MM.1S (cell line): Measurements from ENCODE around the gene TIAM1.

Experiments used
- DNase-seq: peaks from one replicate; pipeline ENCODE4 v3.0.0-alpha.2; 2015
- H2AFZ ChIP-seq: fragments of 300-600 bp; sonication (generic); 2 replicates; pipeline ENCODE4 v1.6.0; 2016; ENCODE audit warnings: antibody characterized with exemption, low read length
- H3F3A ChIP-seq: fragments of 300-600 bp; sonication (generic); 2 replicates; pipeline ENCODE4 v1.6.1; 2016; ENCODE audit warnings: mild to moderate bottlenecking, antibody characterized with exemption, low read length, moderate library complexity, mixed read lengths; ENCODE audit not compliant: insufficient read depth
- H3K27ac ChIP-seq: fragments of 300-600 bp; sonication (generic); 2 replicates; pipeline ENCODE4 v1.5.1; 2016; ENCODE audit warnings: mild to moderate bottlenecking, low read length
- H3K27me3 ChIP-seq: fragments of 300-600 bp; sonication (generic); replicated peaks from 2 replicates; pipeline ENCODE4 v1.6.0; 2016; ENCODE audit warnings: low read length; ENCODE audit not compliant: insufficient read depth
- H3K36me3 ChIP-seq: fragments of 300-600 bp; sonication (generic); replicated peaks from 2 replicates; pipeline ENCODE4 v1.6.1; 2016; ENCODE audit warnings: mild to moderate bottlenecking, low read length, mixed read lengths; ENCODE audit not compliant: insufficient read depth
- H3K4me1 ChIP-seq: fragments of 300-600 bp; sonication (generic); 2 replicates; pipeline ENCODE4 v1.6.1; 2016; ENCODE audit warnings: low read length, mixed read lengths
- H3K4me2 ChIP-seq: fragments of 300-600 bp; sonication (generic); 2 replicates; pipeline ENCODE4 v1.6.0; 2016; ENCODE audit warnings: low read depth, low read length
- H3K4me3 ChIP-seq: fragments of 300-600 bp; sonication (generic); 2 replicates; pipeline ENCODE4 v1.5.1; 2016; ENCODE audit warnings: low read length, mixed read lengths
- H3K79me2 ChIP-seq: fragments of 300-600 bp; sonication (generic); 2 replicates; pipeline ENCODE4 v1.6.1; 2016; ENCODE audit warnings: mixed run types, low read length, mixed read lengths
- H3K9ac ChIP-seq: fragments of 300-600 bp; sonication (generic); 2 replicates; pipeline ENCODE4 v1.6.1; 2016; ENCODE audit warnings: low read length, mixed read lengths
- H3K9me2 ChIP-seq: fragments of 300-600 bp; sonication (generic); replicated peaks from 2 replicates; pipeline ENCODE4 v1.6.1; 2016; ENCODE audit warnings: mild to moderate bottlenecking, low read length, mixed read lengths; ENCODE audit not compliant: insufficient read depth
- H3K9me3 ChIP-seq: fragments of 300-600 bp; sonication (generic); replicated peaks from 2 replicates; pipeline ENCODE4 v1.6.1; 2016; ENCODE audit warnings: mild to moderate bottlenecking, low read length, mixed read lengths; ENCODE audit not compliant: insufficient read depth
- H4K20me1 ChIP-seq: fragments of 300-600 bp; sonication (generic); 2 replicates; pipeline ENCODE4 v1.6.1; 2016; ENCODE audit warnings: mild to moderate bottlenecking, low read length, moderate library complexity, mixed read lengths; ENCODE audit not compliant: insufficient read depth
- CTCF ChIP-seq: fragments of 300-600 bp; sonication (generic); IDR thresholded peaks from 2 replicates; pipeline ENCODE4 v1.5.1; 2016; ENCODE audit warnings: antibody characterized with exemption, low read length, mixed read lengths
- EZH2 ChIP-seq: fragments of 300-600 bp; sonication (generic); optimal IDR thresholded peaks from 2 replicates; pipeline ENCODE3; 2017; ENCODE audit warnings: low read depth, mild to moderate bottlenecking, antibody characterized with exemption, low read length, mixed read lengths
- EZH2phosphoT487 ChIP-seq: fragments of 300-600 bp; sonication (generic); IDR thresholded peaks from 2 replicates; pipeline ENCODE4 v1.6.1; 2018; ENCODE audit warnings: antibody characterized with exemption, low read length

The TIAM1 gene

GRCh38 chr21:31257265-31257664, 86.8 kb downstream of the TIAM1 start:
- Histone ChIP-seq H3K9me3 (no peaks in the 10 kb centered on the region), H3K36me3 (no peaks in the 10 kb centered on the region), H3K27ac (no peak overlapping the region), H3K4me1 (no peaks in the 10 kb centered on the region), H3K9me2 (no peaks in the 10 kb centered on the region), H2AFZ (no peak overlapping the region), H3K4me3 (no peak overlapping the region), H3F3A (no peaks in the 10 kb centered on the region), H3K4me2 (no peak overlapping the region), H3K27me3 (no peaks in the 10 kb centered on the region), H3K79me2 (no peaks in the 10 kb centered on the region), H3K9ac (no peak overlapping the region), H4K20me1 (no peaks in the 10 kb centered on the region)
- DNase-seq: no peak
- TF ChIP-seq EZH2 (no peak), CTCF (no peak), EZH2phosphoT487 (no peak)

GRCh38 chr21:31255896-31256295, 88.2 kb downstream of the TIAM1 start:
- Histone ChIP-seq H3K4me2 (no peak overlapping the region), H2AFZ (no peak overlapping the region), H3K27ac (no peak overlapping the region), H3K9me2 (no peaks in the 10 kb centered on the region), H3K79me2 (no peaks in the 10 kb centered on the region), H3K36me3 (no peaks in the 10 kb centered on the region), H3K27me3 (no peaks in the 10 kb centered on the region), H3K9me3 (no peaks in the 10 kb centered on the region), H3K9ac (no peak overlapping the region), H3K4me3 (no peak overlapping the region), H4K20me1 (no peaks in the 10 kb centered on the region), H3F3A (no peaks in the 10 kb centered on the region), H3K4me1 (no peaks in the 10 kb centered on the region)
- no peak for DNase-seq
- TF ChIP-seq CTCF (no peak), EZH2phosphoT487 (no peak), EZH2 (no peak)

- Histone ChIP-seq H3K4me1 (no peaks in the 10 kb centered on the region), H2AFZ (no peak overlapping the region), H3K4me2 (no peak overlapping the region), H3K27ac (no peak overlapping the region), H3K9me3 (no peaks in the 10 kb centered on the region), H3F3A (no peaks in the 10 kb centered on the region), H3K9me2 (no peaks in the 10 kb centered on the region), H4K20me1 (no peaks in the 10 kb centered on the region), H3K79me2 (no peaks in the 10 kb centered on the region), H3K4me3 (no peak overlapping the region), H3K36me3 (no peaks in the 10 kb centered on the region), H3K9ac (no peak overlapping the region), H3K27me3 (no peaks in the 10 kb centered on the region)
- no peak for TF ChIP-seq EZH2
- TF ChIP-seq CTCF: no peak
- no peak for TF ChIP-seq EZH2phosphoT487
- no peak for DNase-seq
Measured at GRCh38 chr21:31255036-31255435, 89.0 kb downstream of the TIAM1 start.
